Measurements from ENCODE around the gene OR4C5. TPM values are rescaled to one million over a fixed set of nuclear protein-coding genes. Genes with fewer than 3 reads are reported as not detected.
"Not testable (repeated sequence)": the region's sequence is repeated elsewhere in the genome, so short reads cannot be mapped to it uniquely, and the experiment has no call there.

The OR4C5 gene
- polyA plus RNA-seq, 3 donors, result 0.08 TPM; not detected in 2

DNA sequence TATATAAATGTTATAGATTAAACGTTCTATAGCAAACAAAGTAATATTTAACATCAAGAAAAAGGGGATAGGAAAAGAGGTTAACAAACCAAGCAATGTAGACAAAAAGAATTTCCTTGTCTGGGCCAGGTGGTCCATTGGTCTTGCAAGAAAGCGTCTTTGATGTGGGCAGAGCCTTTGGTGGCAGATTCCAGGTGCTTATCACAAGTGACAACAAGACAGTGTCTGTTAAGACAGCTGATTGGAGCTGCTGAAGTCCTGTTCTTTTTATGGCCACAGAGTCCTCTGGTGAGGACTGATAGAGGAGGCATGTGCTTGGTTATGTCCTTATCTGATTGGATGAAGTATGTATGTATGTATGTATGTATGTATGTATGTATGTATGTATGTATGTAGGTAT lies 5.0 kb downstream of the OR4C5 start:
- H3K4me3 Mint-ChIP-seq; H3K27me3 ChIP-seq (ENCODE audit: control insufficient read depth in 2 of 2, insufficient read depth in 2 of 2, low read length in 2 of 2); H3K36me3 Mint-ChIP-seq; H3K36me3 ChIP-seq (replicated peaks in 1 of 2; ENCODE audit: control insufficient read depth in 1 of 2, insufficient read depth in 2 of 2, low read length in 2 of 2); H3K4me2 ChIP-seq (replicated peaks; ENCODE audit: extremely low read depth, low read length, poor library complexity, severe bottlenecking); DNase-seq; H3K27me3 Mint-ChIP-seq (ENCODE audit: low read depth in 3 of 3); H3K27ac ChIP-seq (ENCODE audit: low read depth in 1 of 2, low read length in 2 of 2); H2AFZ ChIP-seq (ENCODE audit: insufficient read depth, low read depth, low read length, poor library complexity, severe bottlenecking); H3K27ac Mint-ChIP-seq; H3K9ac ChIP-seq (ENCODE audit: insufficient read depth, low read length, poor library complexity, severe bottlenecking); H3K4me3 ChIP-seq (replicated peaks in 1 of 3; ENCODE audit: low read depth in 2 of 3, low read length in 3 of 3); H3K79me2 ChIP-seq (ENCODE audit: insufficient read depth, low read length); intact Hi-C loops (cut with micrococcal nuclease); H3K4me1 ChIP-seq (ENCODE audit: control insufficient read depth in 1 of 2, insufficient read depth in 2 of 2, low read length in 2 of 2); H4K20me1 ChIP-seq (ENCODE audit: insufficient read depth, low read length); H3K4me1 Mint-ChIP-seq: not testable (repeated sequence)
- H3K9me3 ChIP-seq (replicated peaks in 1 of 2; ENCODE audit: control insufficient read depth in 1 of 2, insufficient read depth in 1 of 2, low read length in 2 of 2), result peaks cover 1 to 13% of the 10 kb centered on the region in 2 donors
- H3K9me3 Mint-ChIP-seq, result peaks cover 6 to 16% (median 13%) of the 10 kb centered on the region in 7 donors
- 90% methylated on average over 1 of the region's 2 CpGs for WGBS (ENCODE audit: insufficient coverage)

DNA sequence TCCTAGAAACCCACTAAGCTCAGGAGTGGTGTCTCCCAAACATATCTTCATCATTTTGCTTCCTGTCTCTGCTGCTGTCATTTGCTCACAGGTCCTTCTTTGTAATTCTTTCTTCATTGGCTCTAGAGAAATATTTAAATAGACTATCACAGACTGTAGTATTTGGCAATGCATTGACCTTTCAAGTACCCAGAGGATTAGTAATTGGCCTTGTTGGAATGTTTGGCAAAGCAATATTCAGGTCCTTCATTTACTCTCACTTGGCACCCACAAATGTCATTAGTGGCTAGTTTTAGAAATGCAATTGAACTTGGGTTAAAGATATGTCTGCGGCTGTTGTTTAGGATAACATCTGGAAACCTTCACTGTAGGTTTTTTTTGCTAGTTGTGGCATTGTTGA lies 11.6 kb downstream of the OR4C5 start:
- Histone ChIP-seq H3K4me3 (replicated peaks in 1 of 3; ENCODE audit: low read depth in 2 of 3, low read length in 3 of 3) (no peak overlapping the region), H3K36me3 (replicated peaks in 1 of 2; ENCODE audit: control insufficient read depth in 1 of 2, insufficient read depth in 2 of 2, low read length in 2 of 2) (no peaks in the 10 kb centered on the region), H3K9me3 (replicated peaks in 1 of 2; ENCODE audit: control insufficient read depth in 1 of 2, insufficient read depth in 1 of 2, low read length in 2 of 2) (peaks cover 13 to 14% of the 10 kb centered on the region in 2 donors), H3K27me3 (ENCODE audit: control insufficient read depth in 2 of 2, insufficient read depth in 2 of 2, low read length in 2 of 2) (no peaks in the 10 kb centered on the region), H3K9ac (ENCODE audit: insufficient read depth, low read length, poor library complexity, severe bottlenecking) (no peak overlapping the region), H3K4me2 (replicated peaks; ENCODE audit: extremely low read depth, low read length, poor library complexity, severe bottlenecking) (no peak overlapping the region), H3K4me1 (ENCODE audit: control insufficient read depth in 1 of 2, insufficient read depth in 2 of 2, low read length in 2 of 2) (no peaks in the 10 kb centered on the region), H2AFZ (ENCODE audit: insufficient read depth, low read depth, low read length, poor library complexity, severe bottlenecking) (no peak overlapping the region), H3K27ac (ENCODE audit: low read depth in 1 of 2, low read length in 2 of 2) (no peak overlapping the region), H4K20me1 (ENCODE audit: insufficient read depth, low read length) (no peaks in the 10 kb centered on the region), H3K79me2 (ENCODE audit: insufficient read depth, low read length) (no peaks in the 10 kb centered on the region)
- H3K27ac Mint-ChIP-seq, result no peak overlapping the region
- no peak for DNase-seq
- peaks cover 9 to 26% (median 17%) of the 10 kb centered on the region in 7 donors for H3K9me3 Mint-ChIP-seq
- no peaks in the 10 kb centered on the region for H3K27me3 Mint-ChIP-seq (ENCODE audit: low read depth in 3 of 3)
- no CpG with 5 or more reads among the region's 1 CpG for WGBS (ENCODE audit: insufficient coverage)
- intact Hi-C loops (cut with micrococcal nuclease), result no loop called here
- H3K4me3 Mint-ChIP-seq, result no peak overlapping the region
- TF ChIP-seq, protein P1, sequence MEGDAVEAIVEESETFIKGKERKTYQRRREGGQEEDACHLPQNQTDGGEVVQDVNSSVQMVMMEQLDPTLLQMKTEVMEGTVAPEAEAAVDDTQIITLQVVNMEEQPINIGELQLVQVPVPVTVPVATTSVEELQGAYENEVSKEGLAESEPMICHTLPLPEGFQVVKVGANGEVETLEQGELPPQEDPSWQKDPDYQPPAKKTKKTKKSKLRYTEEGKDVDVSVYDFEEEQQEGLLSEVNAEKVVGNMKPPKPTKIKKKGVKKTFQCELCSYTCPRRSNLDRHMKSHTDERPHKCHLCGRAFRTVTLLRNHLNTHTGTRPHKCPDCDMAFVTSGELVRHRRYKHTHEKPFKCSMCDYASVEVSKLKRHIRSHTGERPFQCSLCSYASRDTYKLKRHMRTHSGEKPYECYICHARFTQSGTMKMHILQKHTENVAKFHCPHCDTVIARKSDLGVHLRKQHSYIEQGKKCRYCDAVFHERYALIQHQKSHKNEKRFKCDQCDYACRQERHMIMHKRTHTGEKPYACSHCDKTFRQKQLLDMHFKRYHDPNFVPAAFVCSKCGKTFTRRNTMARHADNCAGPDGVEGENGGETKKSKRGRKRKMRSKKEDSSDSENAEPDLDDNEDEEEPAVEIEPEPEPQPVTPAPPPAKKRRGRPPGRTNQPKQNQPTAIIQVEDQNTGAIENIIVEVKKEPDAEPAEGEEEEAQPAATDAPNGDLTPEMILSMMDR (IDR thresholded peaks at IDR 0.05), result no peak
- H3K36me3 Mint-ChIP-seq, result no peaks in the 10 kb centered on the region
- no peaks in the 10 kb centered on the region for H3K4me1 Mint-ChIP-seq
